ENCODE results near the gene MEDAG.
"Not testable (repeated sequence)": the region's sequence is repeated elsewhere in the genome, so short reads cannot be mapped to it uniquely, and the experiment has no call there.

The MEDAG gene

GRCh38 chr13:30906411-30907051 is 460 bp downstream of the MEDAG start:
- in situ Hi-C loops (cut with HindIII; ENCODE audit: low sequenced_read_pairs) = no loop called here

DNA sequence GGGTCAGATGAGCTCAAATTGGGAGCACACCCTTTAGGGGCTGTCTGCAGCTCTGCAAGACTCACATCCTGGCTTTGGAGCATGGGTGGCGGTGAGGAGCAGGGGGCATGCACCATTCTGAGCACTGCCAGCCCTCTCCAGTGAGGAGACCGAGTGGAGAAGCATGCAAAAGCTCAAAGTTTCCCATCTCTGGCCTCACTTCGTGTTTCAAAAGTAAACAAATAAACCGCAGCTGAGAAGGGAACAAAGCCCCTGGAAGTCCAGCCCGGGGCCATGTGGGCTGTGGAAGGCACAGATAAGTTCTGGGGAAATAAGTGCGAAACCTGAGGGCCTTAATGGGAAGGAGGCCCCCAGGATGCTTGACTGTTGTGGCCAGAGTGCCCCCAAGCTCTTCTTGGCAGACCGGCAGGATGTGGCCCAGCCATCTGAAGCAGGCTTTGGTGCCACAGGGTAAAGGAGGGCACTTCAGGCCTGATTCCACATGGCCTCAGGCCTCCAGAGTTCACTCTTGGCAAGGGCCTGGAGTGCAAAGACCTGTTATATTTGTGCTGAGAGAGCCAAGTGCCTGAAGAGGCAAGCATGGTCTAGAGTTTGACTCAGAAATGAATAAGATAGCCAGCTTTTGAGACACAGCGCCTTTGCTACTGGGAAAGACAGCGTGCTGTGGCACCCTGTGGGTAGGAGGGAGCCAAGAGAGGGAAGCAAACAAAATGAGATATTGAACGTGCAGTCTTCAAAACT is 1.2 kb downstream of the MEDAG start:
- in situ Hi-C loops (cut with HindIII; ENCODE audit: low sequenced_read_pairs) = no loop called here

GRCh38 chr13:30908416-30908980 is 2.4 kb downstream of the MEDAG start:
- in situ Hi-C loops (cut with HindIII; ENCODE audit: low sequenced_read_pairs) = no loop called here

DNA sequence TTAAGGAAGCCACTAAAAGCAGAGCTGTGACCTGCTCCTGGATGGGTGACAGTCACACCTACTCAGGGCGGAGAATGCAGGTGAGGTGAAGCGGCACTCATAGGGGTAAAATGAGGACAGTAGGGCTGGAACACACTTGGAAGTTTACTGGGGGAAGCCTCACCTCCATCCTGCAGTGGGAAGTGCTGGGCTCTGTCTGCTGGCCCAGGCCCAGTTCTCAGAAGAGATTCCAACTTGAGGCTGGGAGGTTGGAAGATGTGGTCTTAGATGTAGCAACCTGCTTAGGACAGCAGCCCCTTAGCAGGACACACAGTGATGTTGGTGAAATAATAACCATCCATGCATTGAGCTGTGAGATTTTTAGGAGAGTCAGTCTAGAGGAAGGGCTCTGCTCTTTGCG is 4.6 kb downstream of the MEDAG start:
- in situ Hi-C loops (cut with HindIII; ENCODE audit: low sequenced_read_pairs) = no loop called here

DNA sequence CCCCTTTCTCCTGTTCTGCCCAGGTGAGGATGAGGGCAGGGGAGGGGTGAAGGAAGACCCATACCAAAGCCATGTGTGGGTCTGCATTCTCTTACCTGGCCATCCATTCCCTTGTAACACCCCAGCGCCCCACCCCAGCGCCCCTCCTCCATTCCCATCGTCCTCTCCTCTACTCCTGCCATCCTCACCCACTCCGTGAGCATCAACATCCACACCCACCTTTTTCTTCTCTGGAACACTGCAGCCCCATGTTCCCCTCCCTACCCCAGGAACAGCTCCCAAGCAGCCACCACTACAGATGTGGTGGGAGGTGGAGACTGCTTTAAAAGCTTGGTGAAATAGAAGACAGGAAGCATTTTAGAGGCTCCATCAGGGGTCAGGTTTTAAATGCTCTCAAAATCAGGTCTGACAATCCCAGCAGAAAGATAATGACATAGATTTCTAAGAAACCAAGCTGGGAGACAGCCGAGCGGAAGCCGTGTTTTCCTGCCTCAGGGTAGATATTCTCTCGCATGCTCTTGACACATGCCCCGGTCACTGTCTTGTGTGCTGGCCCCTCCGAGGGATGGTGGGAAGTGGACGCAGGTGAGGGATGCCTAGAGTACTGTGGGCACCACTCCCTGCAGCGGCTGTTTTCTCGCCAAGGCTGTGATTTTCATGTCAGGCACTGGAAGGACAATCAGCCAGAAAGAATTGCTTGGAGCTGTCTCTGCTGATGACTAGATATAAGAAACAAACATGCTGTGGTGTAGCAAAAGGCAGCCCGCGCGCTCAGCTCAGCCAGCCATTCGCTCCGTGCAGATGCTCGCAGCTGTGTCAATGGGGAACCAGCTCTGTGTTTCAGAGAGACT is 9.8 kb downstream of the MEDAG start:
- in situ Hi-C loops (cut with HindIII; ENCODE audit: low sequenced_read_pairs) = no loop called here

DNA sequence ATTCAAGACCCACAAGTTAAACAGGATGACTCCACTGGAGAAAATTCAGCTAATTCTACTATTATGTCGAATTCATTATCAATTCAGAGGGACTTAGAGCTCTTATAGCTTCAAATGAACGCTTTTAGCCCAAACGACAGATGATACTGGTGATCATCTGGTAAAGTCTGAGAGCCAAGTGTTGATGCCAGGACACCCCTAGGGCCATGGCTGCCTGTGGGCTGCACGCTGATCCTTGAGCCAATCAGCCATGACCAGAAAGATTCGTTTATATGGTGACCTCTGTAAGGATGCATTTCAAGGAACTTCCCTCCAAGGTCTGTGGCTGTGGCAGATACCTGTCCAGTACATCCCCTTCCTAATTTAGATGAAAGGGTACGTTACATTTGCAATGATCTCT is 10.9 kb downstream of the MEDAG start:
- in situ Hi-C loops (cut with HindIII; ENCODE audit: low sequenced_read_pairs) = no loop called here

DNA sequence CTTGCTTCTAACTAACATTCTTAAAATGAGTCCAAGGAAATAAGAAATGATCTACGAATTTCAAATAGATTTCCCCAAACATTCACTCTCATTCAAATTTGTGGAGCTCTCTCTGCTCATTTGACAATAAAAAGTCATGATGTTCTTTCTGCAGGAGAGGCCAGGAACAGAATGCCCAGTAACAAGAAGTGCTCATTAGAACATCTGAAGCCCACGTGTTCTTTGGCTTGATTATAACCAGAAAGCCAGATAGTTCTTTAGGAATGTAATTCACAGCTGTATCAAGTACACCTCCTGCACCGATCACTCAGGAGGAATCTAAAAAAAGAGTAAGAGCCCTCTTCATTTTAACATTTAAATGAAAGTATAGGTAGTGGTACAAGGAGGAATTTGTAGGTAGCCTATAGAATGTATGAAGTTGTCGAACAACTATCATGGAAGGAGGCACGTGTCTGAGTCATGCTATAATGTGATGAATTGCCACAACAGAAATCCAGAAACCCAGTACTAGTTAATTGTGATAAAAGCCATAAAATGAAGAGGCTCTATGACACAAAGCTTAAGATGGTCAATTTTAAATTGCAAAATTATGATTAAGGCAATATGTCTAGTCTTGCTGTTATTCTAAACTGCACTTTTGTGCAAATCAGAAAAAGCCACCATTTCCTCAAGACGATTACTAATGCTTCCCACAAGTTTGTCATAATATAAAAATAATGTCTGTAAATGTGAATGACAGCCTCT is 12.8 kb downstream of the MEDAG start:
- in situ Hi-C loops (cut with HindIII; ENCODE audit: low sequenced_read_pairs) = no loop called here

- in situ Hi-C loops (cut with HindIII; ENCODE audit: low sequenced_read_pairs) = no loop called here
Measured at GRCh38 chr13:30920162-30920909, 14.3 kb downstream of the MEDAG start.

GRCh38 chr13:30923418-30923817 is 17.3 kb downstream of the MEDAG start:
- in situ Hi-C loops (cut with HindIII; ENCODE audit: low sequenced_read_pairs) = no loop called here

GRCh38 chr13:30924721-30925120 is 18.6 kb downstream of the MEDAG start:
- in situ Hi-C loops (cut with HindIII; ENCODE audit: low sequenced_read_pairs) = no loop called here

GRCh38 chr13:30925429-30925828 is 19.4 kb downstream of the MEDAG start:
- in situ Hi-C loops (cut with HindIII; ENCODE audit: low sequenced_read_pairs) = no loop called here

DNA sequence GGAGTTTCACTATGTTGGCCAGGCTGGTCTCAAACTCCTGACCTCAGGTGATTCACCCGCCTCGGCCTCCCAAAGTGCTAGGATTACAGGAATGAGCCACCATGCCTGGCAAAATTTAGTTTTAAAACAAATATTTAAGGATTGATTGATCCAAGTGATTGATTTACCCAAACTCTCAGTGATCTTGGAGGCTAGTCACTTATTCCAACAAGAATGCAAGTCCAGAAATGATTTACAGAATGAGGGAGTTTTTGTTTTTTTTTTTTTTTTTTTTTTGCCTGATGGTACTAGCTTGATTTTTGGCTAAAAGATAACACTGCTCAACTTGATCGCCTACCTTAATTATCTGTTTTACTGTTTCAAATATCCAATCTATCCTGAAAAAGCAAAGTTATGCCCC is 20.7 kb downstream of the MEDAG start:
- in situ Hi-C loops (cut with HindIII; ENCODE audit: low sequenced_read_pairs) = no loop called here

DNA sequence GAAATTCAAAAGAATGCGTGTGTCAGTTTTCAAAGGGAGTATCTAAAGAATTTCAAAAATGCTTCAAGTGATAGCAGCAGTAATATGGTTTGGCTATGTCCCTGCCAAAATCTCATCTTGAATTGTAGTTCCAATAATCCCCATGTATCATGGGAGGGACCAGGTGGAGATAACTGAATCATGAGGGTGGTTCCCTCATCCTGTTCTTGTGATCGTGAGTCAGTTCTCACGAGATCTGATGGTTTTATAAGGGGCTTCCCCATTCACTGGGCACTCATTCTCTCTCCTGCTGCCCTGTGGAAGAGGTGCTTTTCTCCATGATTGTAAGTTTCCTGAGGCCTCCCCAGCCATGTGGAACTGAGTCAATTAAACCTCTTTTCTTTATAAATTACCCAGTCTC is 21.1 kb downstream of the MEDAG start:
- in situ Hi-C loops (cut with HindIII; ENCODE audit: low sequenced_read_pairs) = not testable (repeated sequence)

- in situ Hi-C loops (cut with HindIII; ENCODE audit: low sequenced_read_pairs) = no loop called here
Measured at GRCh38 chr13:30927595-30927994, 21.5 kb downstream of the MEDAG start.

GRCh38 chr13:30928978-30929377 is 22.9 kb downstream of the MEDAG start:
- in situ Hi-C loops (cut with HindIII; ENCODE audit: low sequenced_read_pairs) = no loop called here

DNA sequence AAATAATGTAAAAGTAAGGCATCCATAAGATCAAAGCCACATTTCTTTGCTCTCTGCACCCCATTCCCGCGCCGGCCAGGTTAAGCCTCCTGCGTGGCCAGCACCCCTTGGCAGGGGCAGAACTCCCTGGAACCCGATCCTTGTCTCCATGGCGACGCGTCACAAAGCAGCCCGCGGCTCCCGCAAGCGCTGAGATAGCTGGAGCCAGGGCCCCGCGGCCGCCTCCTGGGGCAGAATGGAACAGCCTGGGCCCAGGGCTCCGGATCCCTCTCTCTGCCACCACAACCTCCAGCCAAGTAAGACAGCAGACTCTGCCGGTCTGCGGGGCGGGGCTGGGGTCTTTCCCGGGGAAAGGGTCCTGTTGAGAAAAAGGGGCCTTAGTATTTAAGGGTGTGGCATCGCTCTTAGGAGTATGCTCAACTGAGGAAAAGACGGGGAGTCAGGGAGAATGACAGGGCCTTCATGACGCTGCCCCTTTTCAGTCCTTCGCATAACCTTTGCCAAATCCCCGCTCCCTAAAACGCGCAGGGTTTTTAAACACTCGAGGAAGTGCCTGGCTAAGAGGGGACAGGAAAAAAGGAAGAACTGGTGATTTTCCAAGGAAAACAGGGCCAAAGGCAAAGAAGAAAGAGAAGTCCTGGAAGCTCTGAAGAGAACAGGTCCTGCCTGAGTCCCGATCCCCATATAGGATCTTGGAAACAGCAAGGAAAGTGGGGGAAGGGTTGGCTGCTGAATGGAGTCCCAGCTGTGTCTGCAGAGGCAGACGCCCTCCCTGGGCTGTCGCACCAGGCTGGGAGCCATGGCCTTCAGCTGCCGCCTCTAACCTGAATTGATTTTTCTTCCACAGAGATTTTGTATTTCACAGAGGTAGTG is 26.6 kb downstream of the MEDAG start, which contains the start of gene TEX26:
TEX26 (plus strand) TSS at position 176 of the 873 bp plus-strand sequence; CDS start at position 236, 60 bp downstream.
- in situ Hi-C loops (cut with HindIII; ENCODE audit: low sequenced_read_pairs) = no loop called here

DNA sequence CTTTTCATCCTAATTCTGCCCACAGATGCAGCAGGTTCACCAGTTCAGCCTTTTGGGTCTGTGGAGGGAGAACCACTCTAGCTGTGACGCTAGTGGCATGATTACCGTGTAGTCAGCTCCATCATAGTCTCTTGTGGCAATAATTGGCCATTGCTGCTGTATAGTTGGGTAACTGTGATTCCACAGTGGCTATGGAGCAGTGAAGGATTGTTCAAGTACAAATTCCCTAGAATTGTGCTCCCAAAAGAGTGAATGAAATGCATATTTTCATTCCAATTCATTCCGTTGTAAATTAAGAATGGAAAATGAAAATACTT is 27.2 kb downstream of the MEDAG start:
- in situ Hi-C loops (cut with HindIII; ENCODE audit: low sequenced_read_pairs) = no loop called here

GRCh38 chr13:30934381-30934780 is 28.3 kb downstream of the MEDAG start:
- in situ Hi-C loops (cut with HindIII; ENCODE audit: low sequenced_read_pairs) = no loop called here

GRCh38 chr13:30934803-30935202 is 28.7 kb downstream of the MEDAG start:
- in situ Hi-C loops (cut with HindIII; ENCODE audit: low sequenced_read_pairs) = no loop called here
